ENCODE data around the gene PPIL3. TPM values are rescaled to one million over a fixed set of nuclear protein-coding genes. Genes with fewer than 3 reads are reported as not detected.

Gene PPIL3
- total RNA-seq, 6 donors from 2014 or later = 15.7 to 28.8 (median 19.5) TPM

- 94 to 97% methylated on average over 9 of the region's 9 CpGs for WGBS, 2 donors
- no peaks in the 10 kb centered on the region for H3K4me1 ChIP-seq
- peaks cover 0 to 7% (median 2%) of the 10 kb centered on the region in 4 donors for H3K36me3 ChIP-seq
- H3K4me3 ChIP-seq = no peak overlapping the region
- DNase-seq (no peak), ATAC-seq (ENCODE audit: low FRiP score in 2 of 2) (no peak)
- H3K27ac ChIP-seq = no peak overlapping the region
- H3K27me3 ChIP-seq = no peaks in the 10 kb centered on the region
- no peak for TF ChIP-seq POLR2AphosphoS5 (IDR thresholded peaks at IDR 0.05)
- TF ChIP-seq EP300 (IDR thresholded peaks at IDR 0.05) = no peak
- TF ChIP-seq POLR2A (IDR thresholded peaks at IDR 0.05) = no peak
- H3K9me3 ChIP-seq = no peaks in the 10 kb centered on the region
Observed at GRCh38 chr2:200828572-200829257, 60.2 kb downstream of the PPIL3 start.

DNA sequence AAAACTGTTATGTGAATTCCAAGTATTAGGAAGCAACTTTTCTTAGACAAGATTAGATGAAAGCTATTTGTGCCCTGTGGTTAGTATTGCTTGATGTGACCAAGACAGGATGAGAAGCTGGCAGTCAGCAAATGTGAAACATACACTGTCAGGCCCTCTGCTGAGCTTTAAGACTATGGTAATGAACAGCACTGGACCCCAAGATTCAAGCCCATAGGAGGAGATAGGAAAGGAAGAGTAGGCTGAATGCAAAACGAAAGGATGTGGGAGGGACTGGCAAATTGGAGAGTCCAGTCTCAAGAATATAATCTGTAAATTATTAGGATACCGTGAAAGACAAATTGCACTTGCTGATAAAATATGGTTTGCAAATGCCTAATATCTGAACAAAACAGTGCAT, 60.8 kb downstream of the PPIL3 start:
- H3K4me3 ChIP-seq = no peak overlapping the region
- TF ChIP-seq POLR2AphosphoS5 (IDR thresholded peaks at IDR 0.05) = no peak
- no peak for TF ChIP-seq EP300 (IDR thresholded peaks at IDR 0.05)
- no peak for TF ChIP-seq POLR2A (IDR thresholded peaks at IDR 0.05)
- TF ChIP-seq, protein P1, sequence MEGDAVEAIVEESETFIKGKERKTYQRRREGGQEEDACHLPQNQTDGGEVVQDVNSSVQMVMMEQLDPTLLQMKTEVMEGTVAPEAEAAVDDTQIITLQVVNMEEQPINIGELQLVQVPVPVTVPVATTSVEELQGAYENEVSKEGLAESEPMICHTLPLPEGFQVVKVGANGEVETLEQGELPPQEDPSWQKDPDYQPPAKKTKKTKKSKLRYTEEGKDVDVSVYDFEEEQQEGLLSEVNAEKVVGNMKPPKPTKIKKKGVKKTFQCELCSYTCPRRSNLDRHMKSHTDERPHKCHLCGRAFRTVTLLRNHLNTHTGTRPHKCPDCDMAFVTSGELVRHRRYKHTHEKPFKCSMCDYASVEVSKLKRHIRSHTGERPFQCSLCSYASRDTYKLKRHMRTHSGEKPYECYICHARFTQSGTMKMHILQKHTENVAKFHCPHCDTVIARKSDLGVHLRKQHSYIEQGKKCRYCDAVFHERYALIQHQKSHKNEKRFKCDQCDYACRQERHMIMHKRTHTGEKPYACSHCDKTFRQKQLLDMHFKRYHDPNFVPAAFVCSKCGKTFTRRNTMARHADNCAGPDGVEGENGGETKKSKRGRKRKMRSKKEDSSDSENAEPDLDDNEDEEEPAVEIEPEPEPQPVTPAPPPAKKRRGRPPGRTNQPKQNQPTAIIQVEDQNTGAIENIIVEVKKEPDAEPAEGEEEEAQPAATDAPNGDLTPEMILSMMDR (IDR thresholded peaks at IDR 0.05) = no peak
- 88 to 92% methylated on average over 2 of the region's 2 CpGs for WGBS, 2 donors

GRCh38 chr2:200821686-200822245, 67.1 kb downstream of the PPIL3 start:
- Histone ChIP-seq H3K27ac (no peak overlapping the region), H3K9me3 (no peaks in the 10 kb centered on the region), H3K4me1 (no peaks in the 10 kb centered on the region), H3K27me3 (no peaks in the 10 kb centered on the region), H3K4me3 (no peak overlapping the region), H3K36me3 (peaks cover 48 to 59% (median 53%) of the 10 kb centered on the region in 4 donors)
- WGBS, 2 donors = 91 to 92% methylated on average over 6 of the region's 6 CpGs
- DNase-seq (no peak), ATAC-seq (ENCODE audit: low FRiP score in 2 of 2) (no peak)
- TF ChIP-seq EP300 (IDR thresholded peaks at IDR 0.05) = no peak
- no peak for TF ChIP-seq POLR2A (IDR thresholded peaks at IDR 0.05)
- no peak for TF ChIP-seq POLR2AphosphoS5 (IDR thresholded peaks at IDR 0.05)
- TF ChIP-seq, protein P1 (IDR thresholded peaks at IDR 0.05) = no peak

More for the DNA sequence above, 60.8 kb downstream of the PPIL3 start:
- H3K27me3 ChIP-seq = no peaks in the 10 kb centered on the region
- H3K4me1 ChIP-seq = no peaks in the 10 kb centered on the region
- DNase-seq = no peak
- H3K36me3 ChIP-seq = peaks cover 0 to 7% (median 2%) of the 10 kb centered on the region in 4 donors
- H3K27ac ChIP-seq = no peak overlapping the region
- no peak for ATAC-seq (ENCODE audit: low FRiP score in 2 of 2)
- H3K9me3 ChIP-seq = no peaks in the 10 kb centered on the region

Small RNA genes within 50 kb of the gene (small RNA-seq; reads per million reads assigned to genes)
- gene RF00019 = 0 reads per million in 4 donors
- 0 to 0.14 (median 0.03) reads per million in 4 donors for gene RNA5SP115
- gene RNU6-312P = 0 reads per million in 4 donors
- 0 to 0.20 (median 0) reads per million in 4 donors for gene RNU6-31P
- 0 reads per million in 4 donors for gene RNU6-762P

Other genes with a start within 250 kb of the PPIL3 start
- gene BZW1, start 77.2 kb downstream of the PPIL3 start, total RNA-seq = 100 to 1,000 TPM in 4 of 6 donors, 10 to 100 TPM in 2; 80.7 to 327 (median 160) TPM
- 100 to 1,000 TPM in 2 of 6 donors, 10 to 100 TPM in 4; 89.2 to 383 (median 95.9) TPM for gene CLK1, start 24.4 kb downstream of the PPIL3 start, total RNA-seq
- gene NIF3L1, start 294 bp upstream of the PPIL3 start, total RNA-seq = 10 to 100 TPM; 14.7 to 22.2 (median 19.4) TPM
- gene ORC2, start 74.6 kb upstream of the PPIL3 start, total RNA-seq = 10 to 100 TPM; 14.1 to 31.4 (median 23.8) TPM
- 10 to 100 TPM; 15.1 to 39.3 (median 26.8) TPM for gene HYCC2, start 182.6 kb upstream of the PPIL3 start, total RNA-seq
- 10 to 100 TPM; 13.6 to 72.0 (median 52.0) TPM for gene NDUFB3, start 182.9 kb upstream of the PPIL3 start, total RNA-seq
- gene CFLAR, start 227.1 kb upstream of the PPIL3 start, total RNA-seq = 1,000 to 10,000 TPM in 1 of 6 donors, 100 to 1,000 TPM in 5; 263 to 1,189 (median 435) TPM

All from upper lobe of left lung (tissue), 6 donors.